HEK293T (cell line): ENCODE data around the gene KCNK2.

Source experiments
- CTCF ChIA-PET: fragments of 350-600 bp; formaldehyde crosslinking; extraction: SDS; loops from one replicate; lab custom pipeline; 2021; ENCODE audit warnings: antibody characterized with exemption, inconsistent platforms; lab: Yijun Ruan, JAX
- POLR2A ChIA-PET: fragments of 350-600 bp; formaldehyde crosslinking; extraction: SDS; loops from one replicate; lab custom pipeline; 2020; ENCODE audit warnings: antibody characterized with exemption, inconsistent platforms; lab: Yijun Ruan, JAX
- DNase-seq: peaks from one replicate; pipeline ENCODE4 v3.0.0; 2012; ENCODE audit warnings: mixed read lengths; ENCODE audit errors: extremely low spot score
- ARNT ChIP-seq: fragments of 450-650 bp; IDR thresholded peaks from 2 replicates; pipeline ENCODE4 v1.6.1; 2017; ENCODE audit warnings: mild to moderate bottlenecking
- BHLHE40 ChIP-seq: fragments of 450-650 bp; IDR thresholded peaks from 2 replicates; pipeline ENCODE4 v1.6.1; 2016; ENCODE audit warnings: mild to moderate bottlenecking, moderate library complexity, borderline replicate concordance
- CTBP1 ChIP-seq: fragments of 450-650 bp; IDR thresholded peaks from 2 replicates; pipeline ENCODE4 v1.6.1; 2016; ENCODE audit warnings: borderline replicate concordance
- ELF4 ChIP-seq: fragments of 450-650 bp; IDR thresholded peaks from 2 replicates; pipeline ENCODE4 v1.6.1; 2017; ENCODE audit warnings: antibody characterized with exemption
- FOXA1 ChIP-seq: fragments of 450-650 bp; IDR thresholded peaks from 2 replicates; pipeline ENCODE4 v1.6.1; 2016; ENCODE audit warnings: mild to moderate bottlenecking
- FOXK2 ChIP-seq: fragments of 450-650 bp; IDR thresholded peaks from 2 replicates; pipeline ENCODE4 v1.6.1; 2016; ENCODE audit warnings: mild to moderate bottlenecking
- FOXM1 ChIP-seq: fragments of 450-650 bp; IDR thresholded peaks from 2 replicates; pipeline ENCODE4 v1.6.1; 2017; ENCODE audit warnings: mild to moderate bottlenecking, borderline replicate concordance
- HDGF ChIP-seq: fragments of 450-650 bp; IDR thresholded peaks from 2 replicates; pipeline ENCODE4 v1.6.1; 2017; ENCODE audit warnings: antibody characterized with exemption, borderline replicate concordance
- L3MBTL2 ChIP-seq: fragments of 450-650 bp; conservative IDR thresholded peaks from 2 replicates; pipeline ENCODE4 v1.6.1; 2016; ENCODE audit warnings: mild to moderate bottlenecking
- LEF1 ChIP-seq: fragments of 450-650 bp; IDR thresholded peaks from 2 replicates; pipeline ENCODE4 v1.6.1; 2017; ENCODE audit warnings: mild to moderate bottlenecking, borderline replicate concordance
- NFRKB ChIP-seq: fragments of 450-650 bp; IDR thresholded peaks from 2 replicates; pipeline ENCODE4 v1.6.1; 2016; ENCODE audit warnings: mild to moderate bottlenecking, moderate library complexity
- PKNOX1 ChIP-seq: fragments of 450-650 bp; IDR thresholded peaks from 2 replicates; pipeline ENCODE4 v1.6.1; 2016
- SP1 ChIP-seq: fragments of 450-650 bp; IDR thresholded peaks from 2 replicates; pipeline ENCODE4 v1.6.1; 2017
- SUZ12 ChIP-seq: fragments of 450-650 bp; IDR thresholded peaks from 2 replicates; pipeline ENCODE4 v1.6.1; 2016; ENCODE audit warnings: mild to moderate bottlenecking
- TARDBP ChIP-seq: fragments of 450-650 bp; IDR thresholded peaks from 2 replicates; pipeline ENCODE4 v1.6.1; 2016
- ZNF384 ChIP-seq: fragments of 450-650 bp; IDR thresholded peaks from 2 replicates; pipeline ENCODE4 v1.6.1; 2016

KCNK2 gene

GRCh38 chr1:215251428-215251827 lies 168.9 kb downstream of the KCNK2 start:
- DNase-seq: no peak
- TF ChIP-seq SUZ12 (no peak), SP1 (no peak), NFRKB (no peak), FOXA1 (no peak), FOXK2 (no peak), CTBP1 (no peak), LEF1 (no peak), BHLHE40 (no peak), L3MBTL2 (no peak), ARNT (no peak), TARDBP (no peak), FOXM1 (no peak), PKNOX1 (no peak), ELF4 (no peak), ZNF384 (no peak), HDGF (no peak)
- CTCF ChIA-PET: no interaction called here
- POLR2A ChIA-PET: no interaction called here

- POLR2A ChIA-PET: no interaction called here
- TF ChIP-seq SP1 (no peak), BHLHE40 (no peak), FOXA1 (no peak), ELF4 (no peak), FOXK2 (no peak), LEF1 (no peak), FOXM1 (no peak), L3MBTL2 (no peak), SUZ12 (no peak), CTBP1 (no peak), NFRKB (no peak), TARDBP (no peak), PKNOX1 (no peak), ZNF384 (no peak), ARNT (no peak), HDGF (no peak)
- DNase-seq: no peak
- CTCF ChIA-PET: no interaction called here
Measured at GRCh38 chr1:215252164-215252563, 169.6 kb downstream of the KCNK2 start.

GRCh38 chr1:215256936-215257679 lies 174.6 kb downstream of the KCNK2 start:
- TF ChIP-seq LEF1 (no peak), FOXM1 (no peak), SP1 (no peak), L3MBTL2 (no peak)
- POLR2A ChIA-PET: no interaction called here
- DNase-seq: no peak
- CTCF ChIA-PET: no interaction called here

- TF ChIP-seq ZNF384 (no peak), CTBP1 (no peak), L3MBTL2 (no peak), FOXA1 (no peak), NFRKB (no peak), FOXM1 (no peak), PKNOX1 (no peak), ARNT (no peak), TARDBP (no peak), HDGF (no peak), SP1 (no peak), FOXK2 (no peak), LEF1 (no peak), SUZ12 (no peak), BHLHE40 (no peak), ELF4 (no peak)
- CTCF ChIA-PET: interaction anchor here (0.6 kb wide), 1 partner anchor 224 kb away, joined by 9 read pairs; no protein-coding TSS in a partner anchor
- POLR2A ChIA-PET: no interaction called here
- no peak for DNase-seq
Measured at GRCh38 chr1:215260711-215261110, 178.2 kb downstream of the KCNK2 start.

GRCh38 chr1:215262106-215262505 lies 179.6 kb downstream of the KCNK2 start:
- ChIA-PET CTCF (no interaction called here), POLR2A (no interaction called here)
- TF ChIP-seq ELF4: no peak
- no peak for TF ChIP-seq FOXK2
- no peak for TF ChIP-seq NFRKB
- no peak for TF ChIP-seq ZNF384
- TF ChIP-seq BHLHE40: no peak
- no peak for DNase-seq

GRCh38 chr1:215263636-215264035 lies 181.1 kb downstream of the KCNK2 start:
- no peak for DNase-seq
- CTCF ChIA-PET: no interaction called here
- TF ChIP-seq FOXK2 (no peak), SUZ12 (no peak), L3MBTL2 (no peak), PKNOX1 (no peak), SP1 (no peak), LEF1 (no peak), ZNF384 (no peak), FOXM1 (no peak), HDGF (no peak), FOXA1 (no peak), TARDBP (no peak)
- POLR2A ChIA-PET: no interaction called here
